SK-MEL-5 (cell line): ENCODE measurements around the gene SPTBN2. TPM values are rescaled to one million over a fixed set of nuclear protein-coding genes. Genes with fewer than 3 reads are reported as not detected.
"Not testable (repeated sequence)": the region's sequence is repeated elsewhere in the genome, so short reads cannot be mapped to it uniquely, and the experiment has no call there.

Source experiments
- DNase-seq: peaks from one replicate; pipeline ENCODE4 v3.0.0-alpha.2; 2016; ENCODE audit warnings: low read depth, low spot score
- in situ Hi-C: cut with HindIII; loops from 2 replicates; pipeline ENCODE4 v1.10.0; 2016; ENCODE audit warnings: low sequenced_read_pairs, high pct_unique_total_duplicates, low pct_unique_long_range_greater_than_20kb
- total RNA-seq: library from RNA; depleted of rRNA; stranded (reverse); fragments of >200 nt; shearing (Covaris generic); gene quantifications from 2 replicates; pipeline ENCODE4 v1.2.3, GENCODE V29; 2014

Gene SPTBN2
- total RNA-seq, 1 experiment from 2014 or later = 19.5 TPM

DNA sequence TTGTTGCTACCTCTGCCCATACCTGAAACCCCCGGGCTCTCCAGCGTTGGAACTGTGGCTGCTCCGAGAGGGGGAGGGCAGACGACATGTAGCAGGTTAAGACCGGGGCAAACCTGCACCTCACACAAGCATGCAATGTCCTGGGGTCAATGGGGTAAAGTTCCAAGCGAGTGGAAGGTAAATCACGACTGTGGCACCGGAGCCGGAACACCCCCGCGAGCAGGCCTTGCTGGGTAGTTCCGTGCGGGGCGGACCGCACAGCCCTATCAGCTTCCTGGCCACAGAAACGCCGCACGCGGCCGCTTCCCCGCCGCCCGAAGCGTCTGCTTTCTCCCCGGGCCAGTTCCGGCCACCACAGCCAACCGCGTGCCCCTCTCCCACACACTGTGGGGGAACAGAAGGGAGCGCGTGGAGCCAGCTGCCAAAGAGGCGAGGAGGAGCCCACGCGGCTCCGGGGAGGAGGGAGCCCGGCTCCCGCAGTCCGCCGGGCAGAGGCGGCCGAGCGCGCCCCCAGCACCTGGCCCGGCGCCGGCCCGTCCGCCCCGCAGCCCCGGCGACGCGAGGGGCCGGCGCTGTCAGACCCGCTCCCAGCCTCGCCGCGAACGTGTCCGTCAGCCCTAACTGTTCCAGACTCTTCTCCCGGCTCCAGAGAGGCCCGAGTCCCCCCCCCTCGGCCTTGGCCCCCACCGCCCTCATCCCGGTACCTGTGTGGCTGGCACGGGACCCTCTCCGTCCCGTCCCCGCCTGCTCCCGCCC is 1.6 kb downstream of the SPTBN2 start:
- in situ Hi-C loops = no loop called here
- peak; percentile 2 for DNase-seq

- no peak for DNase-seq
- in situ Hi-C loops = no loop called here
These were observed 3.4 kb downstream of the SPTBN2 start for GRCh38 chr11:66725647-66726046.

- no peak for DNase-seq
- in situ Hi-C loops = no loop called here
These were observed 3.9 kb downstream of the SPTBN2 start for GRCh38 chr11:66725114-66725513.

DNA sequence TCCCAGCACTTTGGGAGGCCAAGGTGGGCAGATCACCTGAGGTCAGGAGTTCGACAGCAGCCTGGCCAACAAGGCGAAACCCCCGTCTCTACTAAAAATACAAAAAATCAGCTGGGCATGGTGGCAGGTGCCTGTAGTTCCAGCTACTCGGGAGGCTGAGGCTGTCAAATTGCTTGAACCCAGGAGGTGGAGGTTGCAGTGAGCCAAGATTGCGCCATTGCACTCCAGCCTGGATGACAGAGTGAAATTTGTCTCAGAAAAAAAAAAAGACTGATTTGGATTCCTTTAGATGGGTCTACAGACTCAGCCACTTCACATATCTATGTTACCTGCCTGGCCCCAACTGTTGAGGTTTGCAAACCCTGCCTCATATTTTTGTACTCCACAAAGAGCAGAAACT is 4.8 kb downstream of the SPTBN2 start:
- DNase-seq, in situ Hi-C loops: not testable (repeated sequence)

DNA sequence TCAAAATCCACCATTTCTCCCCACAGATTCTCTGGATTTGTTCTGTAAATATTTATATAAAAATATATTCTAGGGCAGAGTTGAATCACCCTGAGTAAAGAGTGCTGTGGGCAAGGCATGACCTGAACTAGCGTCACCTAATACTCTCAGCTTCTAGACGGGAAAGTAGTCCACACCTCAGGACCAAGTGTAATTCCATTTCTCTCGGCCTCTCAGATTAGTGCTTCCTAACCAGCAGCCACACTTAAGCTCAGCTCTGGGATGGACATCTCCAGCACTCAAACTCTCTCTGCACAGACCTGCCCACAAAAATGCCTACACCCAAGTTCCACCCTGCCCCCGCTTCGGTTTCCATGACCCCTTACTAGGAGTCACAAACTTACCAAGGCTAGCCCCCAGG is 5.3 kb downstream of the SPTBN2 start:
- in situ Hi-C loops = no loop called here
- DNase-seq = no peak

DNA sequence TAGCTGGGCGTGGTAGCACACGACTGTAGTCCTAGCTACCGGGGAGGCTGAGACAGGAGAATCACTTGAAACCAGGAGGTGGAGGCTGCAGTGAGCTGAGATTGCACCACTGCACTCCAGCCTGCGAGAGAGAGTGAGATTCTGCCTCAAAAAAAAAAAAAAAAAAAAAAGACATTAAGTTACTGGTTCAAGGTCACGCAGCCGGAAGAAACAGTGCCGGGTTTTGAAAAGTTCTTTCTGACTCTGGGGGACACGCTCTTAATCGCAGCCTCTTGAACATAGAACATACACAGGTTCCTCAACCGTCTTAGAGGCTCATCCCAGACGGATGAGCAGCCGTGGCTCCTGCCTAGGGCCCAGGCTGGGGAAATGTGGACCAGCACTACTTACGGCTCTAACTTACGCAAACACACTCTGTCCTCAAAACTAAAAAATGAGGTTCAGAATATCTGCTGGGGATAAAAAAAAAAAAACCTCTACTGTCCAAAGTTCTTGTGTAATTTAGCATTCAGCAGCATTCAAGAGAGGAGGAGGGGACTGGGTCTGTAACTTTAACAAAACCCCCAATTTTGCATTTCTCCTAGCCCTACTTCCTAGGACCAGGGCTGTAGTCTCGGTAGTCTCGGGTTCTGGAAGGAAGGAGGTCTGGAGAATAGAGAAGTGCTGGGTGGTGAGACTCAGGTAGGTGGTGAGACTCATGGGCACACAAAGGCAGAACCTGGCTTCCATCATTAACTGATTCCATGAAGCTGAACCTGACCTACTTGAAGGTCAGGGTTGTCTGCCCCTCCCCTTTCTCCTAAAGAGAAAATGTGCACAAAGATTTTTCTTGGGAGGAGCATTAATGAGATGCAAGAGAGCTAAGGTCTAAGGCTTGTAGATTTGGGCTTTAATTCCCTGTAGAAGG is 6.0 kb downstream of the SPTBN2 start:
- DNase-seq = no peak

GRCh38 chr11:66721939-66722338 is 7.1 kb downstream of the SPTBN2 start:
- in situ Hi-C loops = no loop called here
- no peak for DNase-seq

More for the DNA sequence above, 6.0 kb downstream of the SPTBN2 start:
- in situ Hi-C loops = no loop called here

- DNase-seq = no peak
- in situ Hi-C loops = no loop called here
These were observed 8.0 kb downstream of the SPTBN2 start for GRCh38 chr11:66720899-66721470.

GRCh38 chr11:66720223-66720898 is 8.7 kb downstream of the SPTBN2 start:
- in situ Hi-C loops = no loop called here
- no peak for DNase-seq

DNA sequence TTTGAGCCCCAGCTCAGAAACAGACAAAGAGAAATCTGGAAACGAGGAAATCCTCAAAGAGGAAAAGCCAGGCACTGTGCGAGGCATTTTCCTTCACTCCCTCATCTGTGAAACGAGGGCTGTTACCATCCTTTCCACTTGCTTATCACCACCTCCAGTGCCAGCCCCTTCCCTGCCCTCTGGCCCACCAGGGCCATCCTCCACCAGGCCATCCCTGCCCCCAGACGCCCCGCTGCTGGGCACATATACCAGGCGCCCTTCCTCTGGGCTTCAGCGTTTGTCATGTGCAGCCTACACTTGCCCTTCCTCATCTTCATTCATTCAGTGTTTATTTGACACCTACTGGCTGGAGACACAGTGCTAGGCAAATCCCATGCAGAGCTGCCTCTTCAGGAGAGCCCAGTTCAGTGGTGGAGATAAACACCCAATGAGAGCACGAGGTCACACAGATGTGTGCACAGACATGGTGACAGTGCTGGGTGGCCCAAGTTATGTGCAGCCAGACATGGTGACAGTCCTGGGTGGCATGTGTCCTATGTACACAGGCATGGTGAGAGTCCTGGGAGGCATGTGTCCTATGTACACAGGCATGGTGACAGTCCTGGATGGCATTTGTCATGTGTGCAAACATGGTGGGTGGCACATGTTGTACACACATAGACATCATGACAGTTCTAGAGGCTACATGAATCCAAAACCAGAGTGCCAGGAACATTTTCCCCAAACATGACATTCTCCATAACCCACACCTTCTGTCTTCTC is 9.7 kb downstream of the SPTBN2 start:
- in situ Hi-C loops = no loop called here
- DNase-seq = no peak

GRCh38 chr11:66718320-66718971 is 10.6 kb downstream of the SPTBN2 start:
- no peak for DNase-seq

GRCh38 chr11:66717925-66718319 is 11.1 kb downstream of the SPTBN2 start:
- no peak for DNase-seq
- in situ Hi-C loops = no loop called here

More at GRCh38 chr11:66718320-66718971, 10.6 kb downstream of the SPTBN2 start:
- in situ Hi-C loops = no loop called here

- in situ Hi-C loops = no loop called here
These were observed 12.0 kb downstream of the SPTBN2 start for GRCh38 chr11:66716996-66717395.

GRCh38 chr11:66715346-66716085 is 13.5 kb downstream of the SPTBN2 start:
- DNase-seq = no peak
- in situ Hi-C loops = no loop called here

More at GRCh38 chr11:66716996-66717395, 12.0 kb downstream of the SPTBN2 start:
- DNase-seq = no peak

- DNase-seq = no peak
- in situ Hi-C loops = no loop called here
These were observed 15.1 kb downstream of the SPTBN2 start for GRCh38 chr11:66713746-66714480.
